H1 (cell line): Measurements from ENCODE around the gene PARS2.

Source experiments
- BRCA1 ChIP-seq: IDR thresholded peaks from 2 replicates; pipeline ENCODE4 v1.6.1; 2012; ENCODE audit warnings: low read depth, low read length, improper control_type of control experiment
- EZH2 ChIP-seq: fragments of 200-600 bp; sonication (generic); IDR thresholded peaks from 2 replicates; pipeline ENCODE4 v1.7.1; 2012; ENCODE audit warnings: low read depth, mild to moderate bottlenecking, moderate library complexity, low read length, inconsistent platforms; ENCODE audit not compliant: severe bottlenecking
- JUN ChIP-seq: IDR thresholded peaks from 2 replicates; pipeline ENCODE4 v1.6.1; 2011; ENCODE audit warnings: low read depth, mild to moderate bottlenecking, improper control_type of control experiment, low read length
- POLR2A ChIP-seq, 2 experiments: IDR thresholded peaks; 1 replicate in 1 of 2; 2 replicates in 1 of 2; pipeline ENCODE4 v1.6.1; 2011; ENCODE audit warnings: low read depth in 2 of 2, low read length in 2 of 2, mild to moderate bottlenecking in 2 of 2; ENCODE audit errors: control extremely low read depth in 1 of 2
- POLR2AphosphoS5 ChIP-seq: IDR thresholded peaks from 2 replicates; pipeline ENCODE4 v1.6.1; 2011; ENCODE audit warnings: low read depth, low read length
- TAF7 ChIP-seq: optimal IDR thresholded peaks from 2 replicates; pipeline ENCODE3; 2011; ENCODE audit warnings: low read depth, mild to moderate bottlenecking, inconsistent platforms, low read length, moderate library complexity, borderline replicate concordance
- ZNF274 ChIP-seq: IDR thresholded peaks from 2 replicates; pipeline ENCODE4 v1.7.0; 2012; ENCODE audit warnings: low read length, borderline replicate concordance; ENCODE audit errors: extremely low read depth
- TF ChIP-seq, protein P1 (sequence below), 3 experiments: IDR thresholded peaks; 1 replicate in 2 of 3; 2 replicates in 1 of 3; pipeline versions ENCODE4 v1.5.1 to v1.6.1; 2011; ENCODE audit warnings: low read length in 3 of 3, mild to moderate bottlenecking in 3 of 3, inconsistent platforms in 2 of 3, low read depth in 1 of 3, moderate library complexity in 1 of 3; ENCODE audit not compliant: insufficient read depth in 1 of 3; ENCODE audit errors: control extremely low read depth in 1 of 3

DNA sequence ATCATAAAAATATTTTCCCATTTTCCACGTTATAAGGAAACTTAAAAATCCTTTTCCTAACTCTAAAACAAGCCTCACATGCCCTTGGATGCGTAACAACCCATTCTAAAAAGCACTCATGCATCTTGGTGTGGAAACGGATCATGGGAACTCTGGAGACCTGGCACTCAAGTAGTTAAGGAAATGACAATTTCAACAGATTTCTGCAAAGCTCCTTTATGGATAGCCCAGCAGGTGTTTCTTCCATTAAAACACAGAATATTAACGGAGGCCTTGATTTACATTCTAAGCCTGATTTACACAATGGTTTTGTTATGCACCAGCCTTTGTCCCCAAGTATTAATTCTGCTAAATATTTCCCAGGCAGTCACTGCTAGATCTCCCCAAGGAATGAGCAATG is 12.9 kb downstream of the PARS2 start:
- no peak for TF ChIP-seq ZNF274
- TF ChIP-seq POLR2AphosphoS5: no peak
- TF ChIP-seq BRCA1: no peak
- no peak for TF ChIP-seq JUN
- TF ChIP-seq TAF7: no peak
- TF ChIP-seq, protein P1, sequence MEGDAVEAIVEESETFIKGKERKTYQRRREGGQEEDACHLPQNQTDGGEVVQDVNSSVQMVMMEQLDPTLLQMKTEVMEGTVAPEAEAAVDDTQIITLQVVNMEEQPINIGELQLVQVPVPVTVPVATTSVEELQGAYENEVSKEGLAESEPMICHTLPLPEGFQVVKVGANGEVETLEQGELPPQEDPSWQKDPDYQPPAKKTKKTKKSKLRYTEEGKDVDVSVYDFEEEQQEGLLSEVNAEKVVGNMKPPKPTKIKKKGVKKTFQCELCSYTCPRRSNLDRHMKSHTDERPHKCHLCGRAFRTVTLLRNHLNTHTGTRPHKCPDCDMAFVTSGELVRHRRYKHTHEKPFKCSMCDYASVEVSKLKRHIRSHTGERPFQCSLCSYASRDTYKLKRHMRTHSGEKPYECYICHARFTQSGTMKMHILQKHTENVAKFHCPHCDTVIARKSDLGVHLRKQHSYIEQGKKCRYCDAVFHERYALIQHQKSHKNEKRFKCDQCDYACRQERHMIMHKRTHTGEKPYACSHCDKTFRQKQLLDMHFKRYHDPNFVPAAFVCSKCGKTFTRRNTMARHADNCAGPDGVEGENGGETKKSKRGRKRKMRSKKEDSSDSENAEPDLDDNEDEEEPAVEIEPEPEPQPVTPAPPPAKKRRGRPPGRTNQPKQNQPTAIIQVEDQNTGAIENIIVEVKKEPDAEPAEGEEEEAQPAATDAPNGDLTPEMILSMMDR (IDR thresholded peaks at IDR 0.05; ENCODE audit: control extremely low read depth in 1 of 3, insufficient read depth in 1 of 3, low read depth in 1 of 3, low read length in 3 of 3): no peak
- TF ChIP-seq EZH2: no peak
- TF ChIP-seq POLR2A (IDR thresholded peaks at IDR 0.05; ENCODE audit: control extremely low read depth in 1 of 2, low read depth in 2 of 2, low read length in 2 of 2): no peak
